ENCODE results near the gene RFX1.

DNA sequence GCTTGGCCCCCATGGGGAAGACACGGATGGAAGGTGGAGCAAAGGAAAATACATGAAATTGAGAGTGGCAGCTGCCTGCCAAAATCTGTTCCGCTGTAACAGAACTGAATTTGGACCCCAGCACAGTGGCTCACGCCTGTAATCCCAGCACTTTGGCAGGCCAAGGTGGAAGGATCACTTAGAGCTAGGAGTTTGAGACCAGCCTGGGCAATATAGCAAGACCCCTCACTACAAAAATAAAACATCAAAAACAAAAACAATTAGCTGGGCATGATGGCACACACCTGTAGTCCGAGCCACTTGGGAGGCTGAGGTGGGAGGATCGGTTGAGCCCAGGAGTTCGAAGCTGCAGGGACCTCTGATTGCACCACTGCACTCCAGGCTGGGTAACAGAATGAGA, 46.4 kb upstream of the RFX1 start:
- no peak for TF ChIP-seq EZH2 (IDR thresholded peaks at IDR 0.05; ENCODE audit: insufficient read depth, poor library complexity, severe bottlenecking)
- TF ChIP-seq EZH2phosphoT487 (IDR thresholded peaks at IDR 0.05; ENCODE audit: insufficient read depth, low read depth): no peak

Measured in GM23248 (cell line).